HCT116 (cell line): ENCODE data around the gene RPTOR. TPM values are rescaled to one million over a fixed set of nuclear protein-coding genes. Genes with fewer than 3 reads are reported as not detected.

ENCODE experiments used
- ATAC-seq: fragments of 200-7000 bp; cut with Tn5 transposase; 2 replicates; pipeline ENCODE4 v1.9.1; 2020; ENCODE audit warnings: mild to moderate bottlenecking, moderate library complexity
- BruUV-seq: library from RNA; stranded (reverse); fragments of 400-500 nt; replicated peaks from 2 replicates; lab custom pipeline; 2021; lab: Mats Ljungman, UMichigan
- CTCF ChIA-PET: fragments of 300-600 bp; sonication (Branson Sonifier 250); formaldehyde crosslinking; loops from one replicate; lab custom pipeline; 2021; ENCODE audit warnings: antibody characterized with exemption; lab: Charles Lee
- POLR2A ChIA-PET: fragments of 300-600, 350-600 bp; sonication (Branson Sonifier 250); formaldehyde crosslinking; loops from one replicate; lab custom pipeline; 2021; ENCODE audit warnings: antibody characterized with exemption; lab: Charles Lee
- RAD21 ChIA-PET, 2 experiments: fragments of 300-600 bp; sonication (Branson Sonifier 250); formaldehyde crosslinking; loops; one replicate each; lab custom pipeline; 2023; ENCODE audit warnings: low total read pairs in 2 of 2; ENCODE audit not compliant: uncharacterized antibody in 2 of 2, unreplicated experiment in 2 of 2, low non-redundant PET in 1 of 2; lab: Charles Lee
- DNase-seq: peaks from one replicate; pipeline ENCODE4 v3.0.0-alpha.2; 2010; ENCODE audit warnings: low read depth, low spot score
- H2AFZ ChIP-seq: fragments of 200-600 bp; shearing (Covaris generic), sonication (generic); 2 replicates; pipeline ENCODE4 v1.6.1; 2017; ENCODE audit warnings: low read depth, mixed run types, mixed read lengths, antibody characterized with exemption, low read length; ENCODE audit not compliant: poor library complexity, severe bottlenecking
- H3K27ac ChIP-seq: 2 replicates; pipeline ENCODE4 v1.5.1; 2012; ENCODE audit warnings: low read depth, low read length
- H3K27me3 ChIP-seq: fragments of 200-600 bp; sonication (generic); 2 replicates; pipeline ENCODE4 v1.6.1; 2016; ENCODE audit warnings: mixed run types, low read length, mixed read lengths; ENCODE audit not compliant: insufficient read depth
- H3K36me3 ChIP-seq, 2 experiments: fragments of 200-500 bp in 1 of 2; fragments of 200-600 bp in 1 of 2; sonication (Bioruptor generic) in 1 of 2; sonication (generic) in 1 of 2; 2 replicates each; pipeline versions ENCODE4 v1.5.1 to v1.6.1; 2014 to 2016; ENCODE audit warnings: low read length in 2 of 2, inconsistent platforms in 1 of 2, mixed read lengths in 1 of 2, mixed run types in 1 of 2; ENCODE audit not compliant: insufficient read depth in 2 of 2, control insufficient read depth in 1 of 2
- H3K4me1 ChIP-seq, 2 experiments: fragments of 200-600 bp in 1 of 2; sonication (generic) in 1 of 2; 2 replicates each; pipeline versions ENCODE4 v1.5.1 to v1.6.1; 2012 to 2017; ENCODE audit warnings: low read length in 2 of 2, inconsistent platforms in 1 of 2, mild to moderate bottlenecking in 1 of 2, mixed read lengths in 1 of 2, mixed run types in 1 of 2, moderate library complexity in 1 of 2; ENCODE audit not compliant: insufficient read depth in 2 of 2, control insufficient read depth in 1 of 2
- H3K4me2 ChIP-seq: fragments of 200-600 bp; sonication (generic); 2 replicates; pipeline ENCODE4 v1.6.1; 2017; ENCODE audit warnings: mixed run types, low read length, mixed read lengths
- H3K4me3 ChIP-seq, 2 experiments: fragments of 200-600 bp in 1 of 2; sonication (generic) in 1 of 2; replicated peaks in 1 of 2; 2 replicates each; pipeline ENCODE4 v1.5.1; 2011 to 2016; ENCODE audit warnings: low read length in 2 of 2, control low read depth in 1 of 2, low read depth in 1 of 2, mild to moderate bottlenecking in 1 of 2, mixed read lengths in 1 of 2, mixed run types in 1 of 2
- H3K79me2 ChIP-seq: fragments of 200-600 bp; sonication (generic); 2 replicates; pipeline ENCODE4 v1.6.1; 2017; ENCODE audit warnings: mild to moderate bottlenecking, mixed run types, low read length, moderate library complexity, mixed read lengths; ENCODE audit not compliant: insufficient read depth
- H3K9ac ChIP-seq: fragments of 200-600 bp; sonication (generic); 2 replicates; pipeline ENCODE4 v1.6.1; 2016; ENCODE audit warnings: low read length, mixed read lengths
- H3K9me2 ChIP-seq: fragments of 200-600 bp; sonication (generic), shearing (Covaris generic); 2 replicates; pipeline ENCODE4 v1.6.1; 2017; ENCODE audit warnings: mixed run types, mild to moderate bottlenecking, moderate library complexity; ENCODE audit not compliant: insufficient read depth
- H3K9me3 ChIP-seq, 2 experiments: fragments of 200-500 bp in 1 of 2; fragments of 200-600 bp in 1 of 2; sonication (Bioruptor generic) in 1 of 2; sonication (generic) in 1 of 2; 2 replicates each; pipeline ENCODE4 v1.6.1; 2014 to 2017; ENCODE audit warnings: low read length in 2 of 2, mixed read lengths in 2 of 2, inconsistent platforms in 1 of 2, low read depth in 1 of 2, mild to moderate bottlenecking in 1 of 2, mixed run types in 1 of 2, moderate library complexity in 1 of 2; ENCODE audit not compliant: control insufficient read depth in 1 of 2, insufficient read depth in 1 of 2
- H4K20me1 ChIP-seq: fragments of 200-600 bp; sonication (generic), shearing (Covaris generic); 2 replicates; pipeline ENCODE4 v1.6.1; 2017; ENCODE audit warnings: mixed run types, mild to moderate bottlenecking, moderate library complexity; ENCODE audit not compliant: insufficient read depth
- CEBPB ChIP-seq: IDR thresholded peaks from 2 replicates; pipeline ENCODE4 v1.6.1; 2012; ENCODE audit warnings: low read depth
- EGR1 ChIP-seq: IDR thresholded peaks from 2 replicates; pipeline ENCODE4 v1.6.1; 2012; ENCODE audit warnings: low read depth
- ELF1 ChIP-seq: IDR thresholded peaks from 2 replicates; pipeline ENCODE4 v1.6.1; 2012; ENCODE audit warnings: low read depth, borderline replicate concordance
- EZH2 ChIP-seq: fragments of 200-600 bp; sonication (generic); IDR thresholded peaks from 2 replicates; pipeline ENCODE4 v1.6.1; 2017; ENCODE audit warnings: antibody characterized with exemption, mixed run types
- EZH2phosphoT487 ChIP-seq: fragments of 200-600 bp; IDR thresholded peaks from 2 replicates; pipeline ENCODE4 v1.6.1; 2018; ENCODE audit warnings: antibody characterized with exemption, borderline replicate concordance
- FOSL1 ChIP-seq: IDR thresholded peaks from 2 replicates; pipeline ENCODE4 v1.6.1; 2012; ENCODE audit warnings: low read depth
- JUND ChIP-seq: IDR thresholded peaks from 2 replicates; pipeline ENCODE4 v1.6.1; 2012
- MAX ChIP-seq: IDR thresholded peaks from 2 replicates; pipeline ENCODE4 v1.6.1; 2012
- POLR2A ChIP-seq: IDR thresholded peaks from 2 replicates; pipeline ENCODE4 v1.7.0; 2011; ENCODE audit warnings: borderline replicate concordance; ENCODE audit not compliant: insufficient read depth, insufficient read length; ENCODE audit errors: extremely low read depth
- POLR2AphosphoS5 ChIP-seq: IDR thresholded peaks from 2 replicates; pipeline ENCODE4 v1.6.1; 2011; ENCODE audit warnings: mild to moderate bottlenecking, low read depth, low read length, moderate library complexity
- SIN3A ChIP-seq: IDR thresholded peaks from 2 replicates; pipeline ENCODE4 v1.6.1; 2012; ENCODE audit warnings: low read depth
- SP1 ChIP-seq: IDR thresholded peaks from 2 replicates; pipeline ENCODE4 v1.6.1; 2012; ENCODE audit warnings: low read depth
- TCF7L2 ChIP-seq: IDR thresholded peaks from 2 replicates; pipeline ENCODE4 v1.7.0; 2011; ENCODE audit warnings: borderline replicate concordance, inconsistent platforms; ENCODE audit not compliant: insufficient read depth, insufficient read length; ENCODE audit errors: extremely low read depth
- YY1 ChIP-seq: IDR thresholded peaks from 2 replicates; pipeline ENCODE4 v1.6.1; 2011; ENCODE audit warnings: low read length, low read depth, moderate library complexity, mild to moderate bottlenecking; ENCODE audit not compliant: insufficient replicate concordance; ENCODE audit errors: extremely low read depth
- ZBTB33 ChIP-seq: IDR thresholded peaks from 2 replicates; pipeline ENCODE4 v1.6.1; 2011; ENCODE audit warnings: mild to moderate bottlenecking, low read length, moderate library complexity; ENCODE audit not compliant: insufficient replicate concordance; ENCODE audit errors: extremely low read depth
- ZNF274 ChIP-seq: fragments of 200-500 bp; sonication (Bioruptor generic); IDR thresholded peaks from 2 replicates; pipeline ENCODE4 v1.6.1; 2014; ENCODE audit warnings: mild to moderate bottlenecking, low read depth, low read length, inconsistent platforms
- intact Hi-C: fragments of 100-400 bp; cut with micrococcal nuclease; formaldehyde crosslinking; loops from 2 replicates; pipeline ENCODE4 v1.10.0; 2022
- total RNA-seq: library from RNA; stranded (reverse); gene quantifications from one replicate; pipeline ENCODE4 v1.2.1, GENCODE V29; 2021; ENCODE audit not compliant: unreplicated experiment

Gene RPTOR
- total RNA-seq, 1 experiment from 2014 or later: 69.5 TPM

- intact Hi-C loops: no loop called here
- RAD21 ChIA-PET: no interaction called here
- Histone ChIP-seq H2AFZ (no peak overlapping the region), H3K36me3 (no peaks in the 10 kb centered on the region; a peak in 1 of 4 replicates), H3K9me3 (no peaks in the 10 kb centered on the region), H3K9ac (peak overlapping the region; percentile 57), H3K4me1 (peaks cover 13 to 43% of the 10 kb centered on the region in 2 experiments), H4K20me1 (no peaks in the 10 kb centered on the region), H3K27me3 (no peaks in the 10 kb centered on the region), H3K4me3 (peak overlapping the region in 1 of 2 experiments; percentile 54; a peak in 1 of 4 replicates), H3K27ac (peak overlapping the region; percentile 68), H3K4me2 (peak overlapping the region; percentile 77), H3K79me2 (no peaks in the 10 kb centered on the region), H3K9me2 (no peaks in the 10 kb centered on the region)
- CTCF ChIA-PET: interaction anchor here (0.6 to 1.5 kb wide), 4 partner anchors 34 to 255 kb away, joined by 3 to 8 read pairs (median 4); no protein-coding TSS in a partner anchor
- ATAC-seq (peak; percentile 31), DNase-seq (no peak)
- BruUV-seq: no TSS peak
- TF ChIP-seq ZNF274: no peak
- TF ChIP-seq EZH2phosphoT487: no peak
- TF ChIP-seq EGR1: no peak
- TF ChIP-seq POLR2A: no peak
- POLR2A ChIA-PET: interaction anchor here (0.9 to 1.9 kb wide), 2 partner anchors 24 to 27 kb away, joined by 3 to 8 read pairs; no protein-coding TSS in a partner anchor
Measured at GRCh38 chr17:80832266-80832676, 287.6 kb downstream of the RPTOR start.

GRCh38 chr17:80832888-80833583 is 288.4 kb downstream of the RPTOR start:
- RAD21 ChIA-PET: no interaction called here

More at GRCh38 chr17:80832888-80833583, 288.4 kb downstream of the RPTOR start:
- DNase-seq: peak; percentile 88
- TF ChIP-seq ELF1 (no peak), EZH2phosphoT487 (no peak), CEBPB (no peak), TCF7L2 (peak; percentile 29), SIN3A (no peak; the same call in 1 of the 2 replicates), FOSL1 (peak; percentile 90), MAX (peak; percentile 72), JUND (peak; percentile 93), EZH2 (no peak), YY1 (peak; percentile 85), POLR2AphosphoS5 (peak; percentile 59; the same call in 1 of the 2 replicates), ZNF274 (no peak), ZBTB33 (no peak), SP1 (peak; percentile 76; the same call in 1 of the 2 replicates)
- no peaks in the 10 kb centered on the region for H3K36me3 ChIP-seq
- no peaks in the 10 kb centered on the region for H3K27me3 ChIP-seq
- H2AFZ ChIP-seq: no peak overlapping the region
- H3K9me2 ChIP-seq: no peaks in the 10 kb centered on the region
- H3K79me2 ChIP-seq: no peaks in the 10 kb centered on the region
- intact Hi-C loops: no loop called here
- H4K20me1 ChIP-seq: no peaks in the 10 kb centered on the region
- H3K4me2 ChIP-seq: peak overlapping the region; percentile 77
- H3K9ac ChIP-seq: peak overlapping the region; percentile 57
- peak overlapping the region; percentile 68 for H3K27ac ChIP-seq
- peak; percentile 97 for ATAC-seq
- no TSS peak for BruUV-seq
- no peaks in the 10 kb centered on the region for H3K9me3 ChIP-seq
- ChIA-PET CTCF (interaction anchor here (0.6 to 1.5 kb wide), 6 partner anchors 32 to 256 kb away, joined by 3 to 8 read pairs (median 3); no protein-coding TSS in a partner anchor), POLR2A (interaction anchor here (0.9 to 1.9 kb wide), 4 partner anchors 12 to 26 kb away, joined by 3 to 8 read pairs (median 5); no protein-coding TSS in a partner anchor)
- H3K4me3 ChIP-seq: peak overlapping the region; percentile 36 to 54
- peaks cover 13 to 35% of the 10 kb centered on the region in 2 experiments for H3K4me1 ChIP-seq
